Natural killer cell (primary cell): Measurements from ENCODE around the gene LAMB1. TPM values are rescaled to one million over a fixed set of nuclear protein-coding genes. Genes with fewer than 3 reads are reported as not detected.

Experiments used
- ATAC-seq, 3 donors: fragments of 150-1000 bp in 2 of 3; fragments of 200-7000 bp in 1 of 3; cut with Tn5 transposase; 1 replicate in 1 of 3; 2 replicates in 2 of 3; pipeline ENCODE4 v1.10.0; 2021; ENCODE audit warnings: mild to moderate bottlenecking in 2 of 3, moderate library complexity in 2 of 3
- DNase-seq, 2 donors: peaks; one replicate each; pipeline versions ENCODE4 v3.0.0 to v3.0.0-alpha.2; 2013 to 2021; ENCODE audit warnings: mixed read lengths in 1 of 2
- H3K27ac ChIP-seq: one replicate; pipeline ENCODE4 v1.5.1; 2013; ENCODE audit warnings: mild to moderate bottlenecking, low read length
- H3K27me3 ChIP-seq: one replicate; pipeline ENCODE4 v1.6.1; 2013; ENCODE audit warnings: low read length; ENCODE audit not compliant: control insufficient read depth, insufficient read depth
- H3K36me3 ChIP-seq: one replicate; pipeline ENCODE4 v1.6.1; 2013; ENCODE audit warnings: low read length; ENCODE audit not compliant: control insufficient read depth, insufficient read depth
- H3K4me1 ChIP-seq: one replicate; pipeline ENCODE4 v1.6.1; 2013; ENCODE audit warnings: low read length; ENCODE audit not compliant: control insufficient read depth, insufficient read depth
- H3K4me3 ChIP-seq: one replicate; pipeline ENCODE4 v1.5.1; 2013; ENCODE audit warnings: low read length
- H3K9me3 ChIP-seq: one replicate; pipeline ENCODE4 v1.6.1; 2013; ENCODE audit warnings: low read length; ENCODE audit not compliant: control insufficient read depth, insufficient read depth
- H3K27ac Mint-ChIP-seq, 2 donors: one replicate each; pipeline ENCODE4 v1.8.0; 2022; ENCODE audit warnings: mild to moderate bottlenecking in 2 of 2, mixed read lengths in 2 of 2, moderate library complexity in 1 of 2
- H3K27me3 Mint-ChIP-seq, 2 donors: one replicate each; pipeline ENCODE4 v1.8.0; 2022; ENCODE audit warnings: low read depth in 2 of 2, mixed read lengths in 2 of 2
- H3K36me3 Mint-ChIP-seq: one replicate; pipeline ENCODE4 v1.8.0; 2022; ENCODE audit warnings: mixed read lengths
- H3K4me1 Mint-ChIP-seq, 2 donors: one replicate each; pipeline ENCODE4 v1.8.0; 2022; ENCODE audit warnings: mixed read lengths in 2 of 2
- H3K4me3 Mint-ChIP-seq: one replicate; pipeline ENCODE4 v1.8.0; 2022; ENCODE audit warnings: mild to moderate bottlenecking, moderate library complexity, mixed read lengths
- H3K9me3 Mint-ChIP-seq, 2 donors: one replicate each; pipeline ENCODE4 v1.8.0; 2022; ENCODE audit warnings: mixed read lengths in 2 of 2
- WGBS: methylation state at CpG from one replicate; pipeline ENCODE4 v1.1.7; 2013; ENCODE audit warnings: missing lambda C conversion rate; ENCODE audit not compliant: insufficient coverage; 5-methylcytosine and 5-hydroxymethylcytosine counted together
- intact Hi-C: fragments of 100-400 bp; cut with micrococcal nuclease; formaldehyde crosslinking; loops from one replicate; pipeline ENCODE4 v1.14.2; 2022
- total RNA-seq, 4 donors: library from RNA; stranded (reverse); fragments of 120-200 nt in 1 of 4; gene quantifications; one replicate each; pipeline versions ENCODE4 v1.2.3 to v1.2.4, GENCODE V29; 2013 to 2022
- TF ChIP-seq, protein P1 (sequence below): fragments of 200-600 bp; IDR thresholded peaks from one replicate; pipeline ENCODE4 v1.8.0; 2022; ENCODE audit warnings: antibody characterized with exemption

Gene LAMB1
- total RNA-seq, 3 donors from 2014 or later (not counting 1 experiment from before 2014, with no cell fraction given): not detected

DNA sequence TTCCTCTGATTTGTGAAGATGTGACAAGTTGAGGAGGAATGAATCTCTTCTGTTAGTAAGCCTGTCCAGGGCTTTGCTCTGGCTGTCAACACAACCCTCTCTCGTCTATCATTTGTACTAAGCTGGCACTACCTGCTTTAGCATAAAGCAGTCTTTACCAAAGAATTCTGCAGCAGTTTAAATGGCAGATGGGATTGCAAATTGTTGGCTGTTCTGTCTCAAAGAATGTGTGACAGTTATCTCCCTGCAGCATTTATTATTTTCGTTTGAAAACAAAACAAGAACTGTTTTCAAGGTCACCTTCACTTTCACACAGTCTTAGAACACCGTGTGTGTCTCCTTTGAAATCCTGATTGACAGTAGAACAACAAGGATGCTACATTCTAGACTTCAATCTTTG lies 4.8 kb upstream of the LAMB1 start:
- ATAC-seq: no peak
- Mint-ChIP-seq H3K9me3 (no peaks in the 10 kb centered on the region), H3K4me1 (peaks cover 8 to 9% of the 10 kb centered on the region in 2 donors), H3K27ac (no peak overlapping the region), H3K4me3 (no peak overlapping the region), H3K27me3 (peaks cover 31 to 39% of the 10 kb centered on the region in 2 donors), H3K36me3 (peaks cover 7% of the 10 kb centered on the region)
- DNase-seq: no peak
- TF ChIP-seq, protein P1, sequence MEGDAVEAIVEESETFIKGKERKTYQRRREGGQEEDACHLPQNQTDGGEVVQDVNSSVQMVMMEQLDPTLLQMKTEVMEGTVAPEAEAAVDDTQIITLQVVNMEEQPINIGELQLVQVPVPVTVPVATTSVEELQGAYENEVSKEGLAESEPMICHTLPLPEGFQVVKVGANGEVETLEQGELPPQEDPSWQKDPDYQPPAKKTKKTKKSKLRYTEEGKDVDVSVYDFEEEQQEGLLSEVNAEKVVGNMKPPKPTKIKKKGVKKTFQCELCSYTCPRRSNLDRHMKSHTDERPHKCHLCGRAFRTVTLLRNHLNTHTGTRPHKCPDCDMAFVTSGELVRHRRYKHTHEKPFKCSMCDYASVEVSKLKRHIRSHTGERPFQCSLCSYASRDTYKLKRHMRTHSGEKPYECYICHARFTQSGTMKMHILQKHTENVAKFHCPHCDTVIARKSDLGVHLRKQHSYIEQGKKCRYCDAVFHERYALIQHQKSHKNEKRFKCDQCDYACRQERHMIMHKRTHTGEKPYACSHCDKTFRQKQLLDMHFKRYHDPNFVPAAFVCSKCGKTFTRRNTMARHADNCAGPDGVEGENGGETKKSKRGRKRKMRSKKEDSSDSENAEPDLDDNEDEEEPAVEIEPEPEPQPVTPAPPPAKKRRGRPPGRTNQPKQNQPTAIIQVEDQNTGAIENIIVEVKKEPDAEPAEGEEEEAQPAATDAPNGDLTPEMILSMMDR: no peak
- H3K27me3 ChIP-seq: peaks cover 4% of the 10 kb centered on the region
- no peak overlapping the region for H3K4me3 ChIP-seq
- 52% methylated on average over 3 of the region's 3 CpGs for WGBS
- H3K36me3 ChIP-seq: no peaks in the 10 kb centered on the region
- no peaks in the 10 kb centered on the region for H3K9me3 ChIP-seq
- intact Hi-C loops: no loop called here
- peaks cover 4% of the 10 kb centered on the region for H3K4me1 ChIP-seq
- no peak overlapping the region for H3K27ac ChIP-seq

DNA sequence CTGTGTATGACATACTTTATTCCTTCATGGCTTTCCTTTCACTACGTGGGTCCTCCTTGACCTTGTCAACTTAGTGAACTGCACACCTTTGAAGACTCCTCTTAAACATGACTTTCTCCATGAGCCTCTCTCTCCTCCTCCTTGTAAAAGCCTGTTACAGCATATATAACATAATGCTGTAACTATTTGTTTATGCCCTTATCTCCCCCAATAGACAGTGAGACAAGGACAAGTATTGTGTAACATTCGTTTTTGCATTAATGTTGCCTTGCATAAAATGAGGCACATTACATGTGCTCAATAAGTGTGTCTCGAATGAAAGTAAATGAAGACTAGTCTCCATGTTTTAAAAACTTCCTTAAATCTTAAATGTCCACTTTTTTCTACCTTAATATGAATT lies 4.3 kb upstream of the LAMB1 start:
- Mint-ChIP-seq H3K9me3 (no peaks in the 10 kb centered on the region), H3K4me3 (no peak overlapping the region), H3K27ac (no peak overlapping the region), H3K36me3 (peaks cover 7% of the 10 kb centered on the region), H3K4me1 (peaks cover 11% of the 10 kb centered on the region in 2 donors), H3K27me3 (peaks cover 33 to 39% of the 10 kb centered on the region in 2 donors)
- no peaks in the 10 kb centered on the region for H3K36me3 ChIP-seq
- 71% methylated on average over 3 of the region's 3 CpGs for WGBS
- TF ChIP-seq, protein P1: no peak
- H3K9me3 ChIP-seq: no peaks in the 10 kb centered on the region
- peaks cover 5% of the 10 kb centered on the region for H3K27me3 ChIP-seq
- no peak for ATAC-seq
- no peak overlapping the region for H3K27ac ChIP-seq
- H3K4me1 ChIP-seq: peaks cover 7% of the 10 kb centered on the region
- intact Hi-C loops: no loop called here
- DNase-seq: no peak
- H3K4me3 ChIP-seq: no peak overlapping the region

DNA sequence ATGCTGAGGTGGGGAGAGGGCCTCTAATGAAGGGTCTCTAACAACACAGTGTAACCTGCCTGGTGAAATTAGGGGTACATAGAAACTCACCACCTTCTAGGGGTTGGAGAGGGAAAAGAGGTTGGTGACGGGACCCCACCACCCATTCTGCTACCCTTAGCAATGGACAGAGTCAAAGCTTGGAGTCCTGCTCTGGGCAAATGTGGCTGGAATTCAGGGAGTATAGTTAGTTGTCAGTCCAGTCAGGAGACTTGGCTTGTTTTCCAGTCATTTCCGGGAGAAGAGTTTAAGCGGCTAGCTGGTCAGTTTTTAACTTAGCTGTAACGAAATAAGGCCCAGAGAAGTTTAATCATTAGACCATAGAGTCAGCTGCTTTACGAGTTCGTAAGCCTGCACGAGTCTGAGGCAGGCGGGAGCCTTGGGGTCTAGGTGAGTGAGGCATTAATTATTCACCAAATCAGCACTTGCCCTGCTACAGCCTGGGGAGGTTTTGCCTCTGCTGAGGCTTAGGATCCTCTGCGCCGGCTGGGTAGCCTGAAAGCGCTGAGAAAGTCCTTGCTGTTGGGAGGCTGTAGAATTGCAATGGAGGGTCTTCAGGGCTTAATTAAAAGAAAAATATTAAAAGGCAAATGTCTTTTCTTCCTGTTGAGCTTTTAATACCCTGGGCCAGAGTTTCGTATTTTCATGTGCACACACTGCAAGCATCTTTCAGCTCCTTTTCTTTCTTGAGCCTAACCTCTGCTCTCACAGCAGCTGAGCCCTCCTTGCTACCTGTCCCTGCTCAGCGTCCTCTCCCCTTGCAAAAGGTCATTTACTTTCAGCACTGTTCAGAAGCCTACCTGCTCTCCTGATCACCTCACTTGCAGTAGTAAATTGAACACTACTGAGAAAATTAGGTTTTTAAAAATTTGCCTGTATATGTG lies 1.5 kb upstream of the LAMB1 start:
- Histone ChIP-seq H3K27me3 (peaks cover 15% of the 10 kb centered on the region), H3K4me1 (peaks cover 18% of the 10 kb centered on the region), H3K36me3 (no peaks in the 10 kb centered on the region), H3K9me3 (no peaks in the 10 kb centered on the region), H3K4me3 (no peak overlapping the region), H3K27ac (no peak overlapping the region)
- no peak for ATAC-seq
- peaks cover 0 to 3% of the 10 kb centered on the region in 2 donors for H3K9me3 Mint-ChIP-seq
- peaks cover 7% of the 10 kb centered on the region for H3K36me3 Mint-ChIP-seq
- no peak for DNase-seq
- WGBS: 31% methylated on average over 12 of the region's 13 CpGs
- TF ChIP-seq, protein P1: no peak
- H3K27ac Mint-ChIP-seq: no peak overlapping the region
- H3K27me3 Mint-ChIP-seq: peaks cover 42 to 54% of the 10 kb centered on the region in 2 donors
- peak overlapping the region; percentile 72 for H3K4me3 Mint-ChIP-seq
- intact Hi-C loops: no loop called here
- peaks cover 11 to 16% of the 10 kb centered on the region in 2 donors for H3K4me1 Mint-ChIP-seq
